Glutamatergic neuron (in vitro differentiated cells): ENCODE measurements around the gene HMOX1. TPM values are rescaled to one million over a fixed set of nuclear protein-coding genes. Genes with fewer than 3 reads are reported as not detected.

Experiments
- DNase-seq: peaks from one replicate; pipeline ENCODE4 v3.0.0; 2022
- H3K27ac Mint-ChIP-seq: one replicate; pipeline ENCODE4 v1.8.0; 2020; ENCODE audit warnings: mild to moderate bottlenecking, mixed read lengths, inconsistent platforms; ENCODE audit not compliant: unreplicated experiment
- H3K27me3 Mint-ChIP-seq: one replicate; pipeline ENCODE4 v1.8.0; 2020; ENCODE audit warnings: mild to moderate bottlenecking, moderate library complexity, mixed read lengths, inconsistent platforms; ENCODE audit not compliant: unreplicated experiment
- H3K36me3 Mint-ChIP-seq: one replicate; pipeline ENCODE4 v1.8.0; 2020; ENCODE audit warnings: mild to moderate bottlenecking, mixed read lengths, inconsistent platforms; ENCODE audit not compliant: unreplicated experiment
- H3K4me1 Mint-ChIP-seq: one replicate; pipeline ENCODE4 v1.8.0; 2020; ENCODE audit warnings: mild to moderate bottlenecking, low read depth, mixed read lengths, inconsistent platforms; ENCODE audit not compliant: unreplicated experiment
- H3K4me3 Mint-ChIP-seq: one replicate; pipeline ENCODE4 v1.8.0; 2020; ENCODE audit warnings: mild to moderate bottlenecking, mixed read lengths, inconsistent platforms; ENCODE audit not compliant: unreplicated experiment
- H3K9me3 Mint-ChIP-seq: one replicate; pipeline ENCODE4 v1.8.0; 2020; ENCODE audit warnings: mild to moderate bottlenecking, moderate library complexity, mixed read lengths, inconsistent platforms; ENCODE audit not compliant: unreplicated experiment
- total RNA-seq: library from RNA; stranded (reverse); fragmentation: NEBNext Ultra II Directional; extraction: Animal tissue kit (Norgen Biotek cat#: 25700); gene quantifications from one replicate; pipeline ENCODE4 v1.2.1, GENCODE V29; 2021; ENCODE audit not compliant: unreplicated experiment
- TF ChIP-seq, protein P1 (sequence below): fragments of 200-600 bp; sonication (generic); IDR thresholded peaks from one replicate; pipeline ENCODE4 v1.5.0; 2021; ENCODE audit not compliant: partially characterized antibody, unreplicated experiment

The HMOX1 gene
- total RNA-seq, 1 donor from 2014 or later = 14.9 TPM

DNA sequence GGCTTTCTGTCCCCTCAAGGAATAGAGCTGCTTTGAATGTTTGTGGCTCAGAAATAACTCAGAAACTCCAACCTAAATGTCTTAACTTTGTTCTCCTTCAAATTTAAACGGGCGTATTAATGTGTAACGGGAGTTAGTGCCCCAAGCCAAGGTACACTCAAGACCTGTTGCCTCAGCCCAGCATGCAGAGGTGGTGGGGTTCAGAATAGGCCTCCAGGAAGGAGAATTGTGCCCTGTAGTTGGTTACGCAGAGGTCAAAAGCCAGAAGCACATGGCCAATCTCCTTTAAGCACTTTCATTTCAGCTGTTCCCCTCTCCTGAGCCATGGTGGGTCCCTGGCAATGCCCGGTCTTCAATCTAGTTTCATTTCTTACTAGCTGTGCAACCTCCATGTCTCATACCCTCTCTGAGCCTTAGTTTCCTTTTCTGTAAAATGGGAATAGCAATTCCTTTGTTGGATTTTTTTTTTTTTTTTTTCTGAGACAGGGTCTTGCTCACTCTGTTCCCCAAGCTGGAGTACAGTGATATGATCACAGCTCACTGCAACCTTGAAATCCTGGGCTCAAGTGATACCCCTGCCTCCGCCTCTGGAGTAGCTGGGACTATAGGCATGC is 4.2 kb downstream of the HMOX1 start:
- Mint-ChIP-seq H3K4me3 (no peak overlapping the region), H3K4me1 (peaks cover 9% of the 10 kb centered on the region), H3K27ac (no peak overlapping the region), H3K9me3 (peaks cover 4% of the 10 kb centered on the region), H3K27me3 (peaks cover 2% of the 10 kb centered on the region), H3K36me3 (no peaks in the 10 kb centered on the region)
- DNase-seq = no peak
- TF ChIP-seq, protein P1, sequence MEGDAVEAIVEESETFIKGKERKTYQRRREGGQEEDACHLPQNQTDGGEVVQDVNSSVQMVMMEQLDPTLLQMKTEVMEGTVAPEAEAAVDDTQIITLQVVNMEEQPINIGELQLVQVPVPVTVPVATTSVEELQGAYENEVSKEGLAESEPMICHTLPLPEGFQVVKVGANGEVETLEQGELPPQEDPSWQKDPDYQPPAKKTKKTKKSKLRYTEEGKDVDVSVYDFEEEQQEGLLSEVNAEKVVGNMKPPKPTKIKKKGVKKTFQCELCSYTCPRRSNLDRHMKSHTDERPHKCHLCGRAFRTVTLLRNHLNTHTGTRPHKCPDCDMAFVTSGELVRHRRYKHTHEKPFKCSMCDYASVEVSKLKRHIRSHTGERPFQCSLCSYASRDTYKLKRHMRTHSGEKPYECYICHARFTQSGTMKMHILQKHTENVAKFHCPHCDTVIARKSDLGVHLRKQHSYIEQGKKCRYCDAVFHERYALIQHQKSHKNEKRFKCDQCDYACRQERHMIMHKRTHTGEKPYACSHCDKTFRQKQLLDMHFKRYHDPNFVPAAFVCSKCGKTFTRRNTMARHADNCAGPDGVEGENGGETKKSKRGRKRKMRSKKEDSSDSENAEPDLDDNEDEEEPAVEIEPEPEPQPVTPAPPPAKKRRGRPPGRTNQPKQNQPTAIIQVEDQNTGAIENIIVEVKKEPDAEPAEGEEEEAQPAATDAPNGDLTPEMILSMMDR = no peak

DNA sequence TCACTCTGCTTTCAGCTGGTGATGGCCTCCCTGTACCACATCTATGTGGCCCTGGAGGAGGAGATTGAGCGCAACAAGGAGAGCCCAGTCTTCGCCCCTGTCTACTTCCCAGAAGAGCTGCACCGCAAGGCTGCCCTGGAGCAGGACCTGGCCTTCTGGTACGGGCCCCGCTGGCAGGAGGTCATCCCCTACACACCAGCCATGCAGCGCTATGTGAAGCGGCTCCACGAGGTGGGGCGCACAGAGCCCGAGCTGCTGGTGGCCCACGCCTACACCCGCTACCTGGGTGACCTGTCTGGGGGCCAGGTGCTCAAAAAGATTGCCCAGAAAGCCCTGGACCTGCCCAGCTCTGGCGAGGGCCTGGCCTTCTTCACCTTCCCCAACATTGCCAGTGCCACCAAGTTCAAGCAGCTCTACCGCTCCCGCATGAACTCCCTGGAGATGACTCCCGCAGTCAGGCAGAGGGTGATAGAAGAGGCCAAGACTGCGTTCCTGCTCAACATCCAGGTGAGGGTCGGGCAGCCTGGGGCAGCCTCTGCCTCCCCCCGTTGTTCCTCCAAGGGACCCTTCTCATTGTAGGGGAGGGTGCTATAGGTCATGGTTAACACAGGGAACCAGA is 5.9 kb downstream of the HMOX1 start:
- Mint-ChIP-seq H3K4me1 (peaks cover 3% of the 10 kb centered on the region), H3K36me3 (no peaks in the 10 kb centered on the region)

DNA sequence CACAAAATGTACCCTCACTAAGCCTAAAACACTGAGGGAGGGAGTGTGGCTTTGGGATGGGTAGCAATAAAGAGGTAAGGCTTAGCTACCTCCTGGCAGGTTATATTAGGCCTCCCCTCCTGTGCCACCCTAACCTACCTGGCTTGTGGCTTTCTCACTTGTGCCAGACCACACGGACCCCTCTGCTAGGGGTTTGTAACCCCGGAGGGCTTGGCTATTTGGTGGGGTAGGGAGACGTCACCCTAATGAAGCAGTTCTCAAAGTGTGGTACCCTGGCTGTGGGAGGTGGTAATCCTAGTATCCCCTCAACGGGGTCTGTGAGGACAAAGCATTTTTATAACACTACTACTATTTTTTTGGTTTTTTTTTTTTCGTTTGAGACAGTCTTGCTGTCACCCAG is 10.0 kb downstream of the HMOX1 start:
- Mint-ChIP-seq H3K9me3 (no peaks in the 10 kb centered on the region), H3K4me3 (no peak overlapping the region), H3K36me3 (no peaks in the 10 kb centered on the region), H3K4me1 (no peaks in the 10 kb centered on the region), H3K27ac (no peak overlapping the region), H3K27me3 (peaks cover 2% of the 10 kb centered on the region)
- TF ChIP-seq, protein P1 = no peak
- no peak for DNase-seq

More for the DNA sequence above, 5.9 kb downstream of the HMOX1 start:
- Mint-ChIP-seq H3K27me3 (peaks cover 2% of the 10 kb centered on the region), H3K4me3 (no peak overlapping the region), H3K9me3 (no peaks in the 10 kb centered on the region), H3K27ac (no peak overlapping the region)
- no peak for DNase-seq
- TF ChIP-seq, protein P1 = no peak

DNA sequence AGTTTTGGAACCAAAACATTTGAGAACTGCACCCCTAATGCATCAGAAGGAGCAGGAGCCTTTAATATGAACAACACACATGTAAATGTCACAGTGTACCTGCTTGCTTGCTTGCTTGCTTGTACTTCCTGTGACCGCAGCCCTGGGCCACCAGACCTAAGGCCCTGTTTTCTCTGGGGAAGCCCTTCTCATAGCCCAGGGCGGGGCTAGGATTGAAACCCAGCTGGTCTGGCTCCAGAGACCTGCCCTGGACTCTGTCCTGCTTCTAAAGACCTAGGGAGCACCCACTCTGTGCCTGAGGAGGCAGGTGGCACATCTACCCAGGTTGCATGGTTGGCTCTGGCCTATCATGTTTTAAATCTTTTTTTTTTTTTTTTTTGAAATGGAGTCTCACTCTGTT is 11.5 kb downstream of the HMOX1 start:
- H3K9me3 Mint-ChIP-seq = no peaks in the 10 kb centered on the region
- H3K27me3 Mint-ChIP-seq = peaks cover 2% of the 10 kb centered on the region
- no peaks in the 10 kb centered on the region for H3K36me3 Mint-ChIP-seq
- H3K27ac Mint-ChIP-seq = no peak overlapping the region
- no peak overlapping the region for H3K4me3 Mint-ChIP-seq
- no peaks in the 10 kb centered on the region for H3K4me1 Mint-ChIP-seq
- DNase-seq = no peak
- TF ChIP-seq, protein P1 = no peak
